HG03571 (cell line): ENCODE measurements around the gene NIPAL4.

Experiments used
- ATAC-seq: cut with Tn5 transposase; IDR thresholded peaks from one replicate; pipeline ENCODE4 v1.9.1; 2021; ENCODE audit not compliant: unreplicated experiment

Gene NIPAL4

GRCh38 chr5:157484768-157485167, 24.8 kb downstream of the NIPAL4 start:
- ATAC-seq = no peak

- no peak for ATAC-seq
Measured at GRCh38 chr5:157485340-157485739, 25.3 kb downstream of the NIPAL4 start.

- ATAC-seq = no peak
Measured at GRCh38 chr5:157485811-157486210, 25.8 kb downstream of the NIPAL4 start.

GRCh38 chr5:157486221-157486681, 26.2 kb downstream of the NIPAL4 start:
- peak; percentile 34 for ATAC-seq

GRCh38 chr5:157486861-157487260, 26.8 kb downstream of the NIPAL4 start:
- ATAC-seq = peak; percentile 52

- no peak for ATAC-seq
Measured at GRCh38 chr5:157487358-157487757, 27.3 kb downstream of the NIPAL4 start.

GRCh38 chr5:157491471-157491995, 31.5 kb downstream of the NIPAL4 start:
- ATAC-seq = no peak

- ATAC-seq = no peak
Measured at GRCh38 chr5:157492886-157493285, 32.9 kb downstream of the NIPAL4 start.

GRCh38 chr5:157494178-157494832, 34.3 kb downstream of the NIPAL4 start:
- no peak for ATAC-seq

GRCh38 chr5:157496864-157497263, 36.9 kb downstream of the NIPAL4 start:
- ATAC-seq = no peak

- no peak for ATAC-seq
Measured at GRCh38 chr5:157497875-157498611, 38.0 kb downstream of the NIPAL4 start.

GRCh38 chr5:157502143-157502647, 42.2 kb downstream of the NIPAL4 start:
- ATAC-seq = peak; percentile 82

- no peak for ATAC-seq
Measured at GRCh38 chr5:157504053-157504452, 44.0 kb downstream of the NIPAL4 start.

- ATAC-seq = no peak
Measured at GRCh38 chr5:157505496-157505895, 45.5 kb downstream of the NIPAL4 start.

GRCh38 chr5:157506066-157506590, 46.1 kb downstream of the NIPAL4 start:
- no peak for ATAC-seq

GRCh38 chr5:157506981-157507780, 47.2 kb downstream of the NIPAL4 start:
- ATAC-seq = no peak

- no peak for ATAC-seq
Measured at GRCh38 chr5:157509093-157509492, 49.1 kb downstream of the NIPAL4 start.

- no peak for ATAC-seq
Measured at GRCh38 chr5:157509587-157509986, 49.6 kb downstream of the NIPAL4 start.

GRCh38 chr5:157510682-157511081, 50.7 kb downstream of the NIPAL4 start:
- ATAC-seq = no peak

GRCh38 chr5:157511651-157512644, 51.9 kb downstream of the NIPAL4 start:
- no peak for ATAC-seq
